H1 (cell line): ENCODE results near the gene HSD17B8.

Experiments used
- EZH2 ChIP-seq: fragments of 200-600 bp; sonication (generic); IDR thresholded peaks from 2 replicates; pipeline ENCODE4 v1.7.1; 2012; ENCODE audit warnings: low read depth, mild to moderate bottlenecking, moderate library complexity, low read length, inconsistent platforms; ENCODE audit not compliant: severe bottlenecking
- POLR2A ChIP-seq, 2 experiments: IDR thresholded peaks; 1 replicate in 1 of 2; 2 replicates in 1 of 2; pipeline ENCODE4 v1.6.1; 2011; ENCODE audit warnings: low read depth in 2 of 2, low read length in 2 of 2, mild to moderate bottlenecking in 2 of 2; ENCODE audit errors: control extremely low read depth in 1 of 2
- TF ChIP-seq, protein P1 (sequence below), 3 experiments: IDR thresholded peaks; 1 replicate in 2 of 3; 2 replicates in 1 of 3; pipeline versions ENCODE4 v1.5.1 to v1.6.1; 2011; ENCODE audit warnings: low read length in 3 of 3, mild to moderate bottlenecking in 3 of 3, inconsistent platforms in 2 of 3, low read depth in 1 of 3, moderate library complexity in 1 of 3; ENCODE audit not compliant: insufficient read depth in 1 of 3; ENCODE audit errors: control extremely low read depth in 1 of 3

DNA sequence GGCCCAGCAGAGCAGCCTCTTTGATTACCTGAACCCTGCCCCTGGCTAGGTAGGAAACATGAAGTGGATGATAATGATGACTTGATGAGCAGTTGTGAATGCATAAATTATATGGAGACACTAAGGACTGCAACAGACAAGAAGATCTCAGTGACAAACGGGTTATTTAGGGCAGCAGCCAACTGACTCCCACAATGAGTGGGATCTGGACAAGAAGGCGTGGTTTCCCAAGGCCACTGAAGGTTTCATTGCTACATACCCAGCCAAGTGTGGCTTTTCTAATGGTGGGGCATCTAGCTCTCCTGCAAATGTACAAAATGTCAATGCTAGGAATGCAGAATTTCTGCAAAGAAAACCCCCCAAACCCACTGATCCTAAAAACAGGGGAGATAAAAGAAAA is 33.3 kb downstream of the HSD17B8 start:
- TF ChIP-seq POLR2A (IDR thresholded peaks at IDR 0.05; ENCODE audit: control extremely low read depth in 1 of 2, low read depth in 2 of 2, low read length in 2 of 2) (no peak), EZH2 (no peak)
- TF ChIP-seq, protein P1, sequence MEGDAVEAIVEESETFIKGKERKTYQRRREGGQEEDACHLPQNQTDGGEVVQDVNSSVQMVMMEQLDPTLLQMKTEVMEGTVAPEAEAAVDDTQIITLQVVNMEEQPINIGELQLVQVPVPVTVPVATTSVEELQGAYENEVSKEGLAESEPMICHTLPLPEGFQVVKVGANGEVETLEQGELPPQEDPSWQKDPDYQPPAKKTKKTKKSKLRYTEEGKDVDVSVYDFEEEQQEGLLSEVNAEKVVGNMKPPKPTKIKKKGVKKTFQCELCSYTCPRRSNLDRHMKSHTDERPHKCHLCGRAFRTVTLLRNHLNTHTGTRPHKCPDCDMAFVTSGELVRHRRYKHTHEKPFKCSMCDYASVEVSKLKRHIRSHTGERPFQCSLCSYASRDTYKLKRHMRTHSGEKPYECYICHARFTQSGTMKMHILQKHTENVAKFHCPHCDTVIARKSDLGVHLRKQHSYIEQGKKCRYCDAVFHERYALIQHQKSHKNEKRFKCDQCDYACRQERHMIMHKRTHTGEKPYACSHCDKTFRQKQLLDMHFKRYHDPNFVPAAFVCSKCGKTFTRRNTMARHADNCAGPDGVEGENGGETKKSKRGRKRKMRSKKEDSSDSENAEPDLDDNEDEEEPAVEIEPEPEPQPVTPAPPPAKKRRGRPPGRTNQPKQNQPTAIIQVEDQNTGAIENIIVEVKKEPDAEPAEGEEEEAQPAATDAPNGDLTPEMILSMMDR (IDR thresholded peaks at IDR 0.05; ENCODE audit: control extremely low read depth in 1 of 3, insufficient read depth in 1 of 3, low read depth in 1 of 3, low read length in 3 of 3), result no peak
